Nephron progenitor cell (in vitro differentiated cells): ENCODE data around the gene TMCC1.
"Not testable (repeated sequence)": the region's sequence is repeated elsewhere in the genome, so short reads cannot be mapped to it uniquely, and the experiment has no call there.

Experiments
- DNase-seq: peaks from one replicate; pipeline ENCODE4 v3.0.0; 2021
- H3K27ac Mint-ChIP-seq: 2 replicates; pipeline ENCODE4 v1.8.0; 2021; ENCODE audit warnings: mild to moderate bottlenecking, moderate library complexity, mixed read lengths
- H3K27me3 Mint-ChIP-seq: 2 replicates; pipeline ENCODE4 v1.8.0; 2021; ENCODE audit warnings: mild to moderate bottlenecking, low read depth, mixed read lengths; ENCODE audit not compliant: poor library complexity
- H3K36me3 Mint-ChIP-seq: 2 replicates; pipeline ENCODE4 v1.8.0; 2021; ENCODE audit warnings: low read depth, mixed read lengths
- H3K4me1 Mint-ChIP-seq: 2 replicates; pipeline ENCODE4 v1.8.0; 2021; ENCODE audit warnings: mixed read lengths
- H3K4me3 Mint-ChIP-seq: 2 replicates; pipeline ENCODE4 v1.8.0; 2021; ENCODE audit warnings: mild to moderate bottlenecking, moderate library complexity, mixed read lengths
- H3K9me3 Mint-ChIP-seq: 2 replicates; pipeline ENCODE4 v1.8.0; 2021; ENCODE audit warnings: mild to moderate bottlenecking, moderate library complexity, mixed read lengths
- CTCF ChIP-seq: fragments of 200-600 bp; sonication (generic); IDR thresholded peaks from 2 replicates; pipeline ENCODE4 v1.5.0; 2021; ENCODE audit warnings: antibody characterized with exemption

The TMCC1 gene

GRCh38 chr3:129697229-129697969 lies 196.1 kb downstream of the TMCC1 start:
- Mint-ChIP-seq H3K9me3 (peaks cover 42% of the 10 kb centered on the region), H3K36me3 (peaks cover 51% of the 10 kb centered on the region), H3K27me3 (no peaks in the 10 kb centered on the region), H3K27ac (no peak overlapping the region), H3K4me3 (no peak overlapping the region), H3K4me1 (peaks cover 15% of the 10 kb centered on the region)
- no peak for DNase-seq
- no peak for TF ChIP-seq CTCF

GRCh38 chr3:129696430-129696829 lies 197.1 kb downstream of the TMCC1 start:
- Mint-ChIP-seq H3K36me3 (peaks cover 51% of the 10 kb centered on the region), H3K9me3 (peaks cover 42% of the 10 kb centered on the region), H3K4me1 (peaks cover 15% of the 10 kb centered on the region)
- H3K4me3 Mint-ChIP-seq, DNase-seq, H3K27me3 Mint-ChIP-seq, H3K27ac Mint-ChIP-seq: not testable (repeated sequence)

GRCh38 chr3:129695230-129695629 lies 198.3 kb downstream of the TMCC1 start:
- Mint-ChIP-seq H3K36me3 (peaks cover 51% of the 10 kb centered on the region), H3K27ac (no peak overlapping the region), H3K4me1 (peaks cover 15% of the 10 kb centered on the region), H3K9me3 (peaks cover 42% of the 10 kb centered on the region), H3K27me3 (no peaks in the 10 kb centered on the region), H3K4me3 (no peak overlapping the region)
- no peak for DNase-seq
- no peak for TF ChIP-seq CTCF

GRCh38 chr3:129694228-129694627 lies 199.3 kb downstream of the TMCC1 start:
- Mint-ChIP-seq H3K4me3 (no peak overlapping the region), H3K36me3 (peaks cover 51% of the 10 kb centered on the region)
- TF ChIP-seq CTCF, result no peak

GRCh38 chr3:129692743-129693142 lies 200.8 kb downstream of the TMCC1 start:
- Mint-ChIP-seq H3K27me3 (peaks cover 6% of the 10 kb centered on the region), H3K4me1 (peaks cover 28% of the 10 kb centered on the region), H3K27ac (no peak overlapping the region), H3K9me3 (peaks cover 35% of the 10 kb centered on the region), H3K4me3 (no peak overlapping the region), H3K36me3 (peaks cover 46% of the 10 kb centered on the region)
- no peak for TF ChIP-seq CTCF
- no peak for DNase-seq

More at GRCh38 chr3:129694228-129694627, 199.3 kb downstream of the TMCC1 start:
- Mint-ChIP-seq H3K4me1 (peaks cover 14% of the 10 kb centered on the region), H3K27ac (no peak overlapping the region), H3K27me3 (no peaks in the 10 kb centered on the region), H3K9me3 (peaks cover 42% of the 10 kb centered on the region)
- DNase-seq, result no peak

- no peak for TF ChIP-seq CTCF
- Mint-ChIP-seq H3K4me1 (peaks cover 42% of the 10 kb centered on the region), H3K27ac (no peak overlapping the region), H3K4me3 (no peak overlapping the region), H3K9me3 (peaks cover 17% of the 10 kb centered on the region), H3K36me3 (peaks cover 29% of the 10 kb centered on the region), H3K27me3 (peaks cover 11% of the 10 kb centered on the region)
- DNase-seq, result no peak
Observed at GRCh38 chr3:129690963-129691362, 202.5 kb downstream of the TMCC1 start.
